GM12878 (cell line): ENCODE measurements around the gene RAPGEF4. TPM values are rescaled to one million over a fixed set of nuclear protein-coding genes. Genes with fewer than 3 reads are reported as not detected.

Source experiments
- ATAC-seq: fragments of 200-7000 bp; cut with Tn5 transposase; 3 replicates; pipeline ENCODE4 v1.9.1; 2020; ENCODE audit warnings: mild to moderate bottlenecking, moderate library complexity
- BruUV-seq: library from RNA; stranded (reverse); fragments of 400-500 nt; replicated peaks from 2 replicates; lab custom pipeline; 2021; lab: Mats Ljungman, UMichigan
- CTCF ChIA-PET: fragments of 300-600 bp; sonication (Branson Sonifier 250); formaldehyde crosslinking; extraction: SDS; loops from one replicate; lab custom pipeline; 2021; ENCODE audit warnings: inconsistent platforms; lab: Yijun Ruan, JAX
- POLR2A ChIA-PET: fragments of 350-600 bp; formaldehyde crosslinking; extraction: SDS; loops from one replicate; lab custom pipeline; 2021; ENCODE audit warnings: inconsistent platforms; lab: Charles Lee
- RAD21 ChIA-PET: fragments of 300-600 bp; sonication (Branson Sonifier 250); formaldehyde crosslinking; loops from one replicate; lab custom pipeline; 2023; ENCODE audit warnings: antibody characterized with exemption; ENCODE audit not compliant: unreplicated experiment; lab: Charles Lee
- SMC1A ChIA-PET: fragments of 300-600 bp; sonication (Branson Sonifier 250); formaldehyde crosslinking; loops from one replicate; lab custom pipeline; 2023; ENCODE audit not compliant: unreplicated experiment, uncharacterized antibody; lab: Charles Lee
- DNase-seq: peaks from one replicate; pipeline ENCODE4 v3.0.0-alpha.2; 2011; ENCODE audit warnings: low read depth, low spot score
- FAIRE-seq: peaks from 3 replicates; lab custom pipeline; 2011; peaks lifted over from hg19 to GRCh38; lab: Jason Lieb, UNC
- H2AFZ ChIP-seq: 2 replicates; pipeline ENCODE4 v1.6.0; 2011; ENCODE audit warnings: low read depth, low read length, control low read depth; ENCODE audit not compliant: control insufficient read depth
- H3K27ac ChIP-seq: 2 replicates; pipeline ENCODE4 v1.5.1; 2011; ENCODE audit warnings: control low read depth; ENCODE audit not compliant: control insufficient read depth, insufficient read depth
- H3K27me3 ChIP-seq, 2 experiments: replicated peaks in 1 of 2; 2 replicates each; pipeline versions ENCODE4 v1.6.0 to v1.6.1; 2011; ENCODE audit warnings: low read length in 1 of 2; ENCODE audit not compliant: control insufficient read depth in 2 of 2, insufficient read depth in 2 of 2
- H3K36me3 ChIP-seq, 2 experiments: 2 replicates each; pipeline ENCODE4 v1.5.1; 2011; ENCODE audit warnings: low read length in 1 of 2; ENCODE audit not compliant: control insufficient read depth in 2 of 2, insufficient read depth in 2 of 2
- H3K4me1 ChIP-seq: 2 replicates; pipeline ENCODE4 v1.6.1; 2011; ENCODE audit warnings: mild to moderate bottlenecking, low read length, moderate library complexity, mixed read lengths; ENCODE audit not compliant: control insufficient read depth, insufficient read depth
- H3K4me2 ChIP-seq: 2 replicates; pipeline ENCODE4 v1.6.0; 2011; ENCODE audit warnings: control low read depth; ENCODE audit not compliant: control insufficient read depth, insufficient read depth
- H3K4me3 ChIP-seq: fragments of 200-600 bp; sonication (generic); 2 replicates; pipeline ENCODE4 v1.5.1; 2016
- H3K79me2 ChIP-seq: 2 replicates; pipeline ENCODE4 v1.6.0; 2011; ENCODE audit warnings: low read length; ENCODE audit not compliant: control insufficient read depth, insufficient read depth
- H3K9ac ChIP-seq: 2 replicates; pipeline ENCODE4 v1.8.0; 2011; ENCODE audit warnings: low read length, control low read depth, mixed read lengths; ENCODE audit not compliant: control insufficient read depth, insufficient read depth
- H3K9me3 ChIP-seq: replicated peaks from 3 replicates; pipeline ENCODE4 v1.5.1; 2011; ENCODE audit warnings: mild to moderate bottlenecking, low read length; ENCODE audit not compliant: control insufficient read depth, insufficient read depth
- H4K20me1 ChIP-seq: 2 replicates; pipeline ENCODE4 v1.6.0; 2011; ENCODE audit not compliant: control insufficient read depth, insufficient read depth
- CEBPB ChIP-seq, 2 experiments: fragments of 150-350 bp in 1 of 2; IDR thresholded peaks; 2 replicates each; pipeline ENCODE4 v1.6.1; 2012 to 2014; ENCODE audit warnings: low read depth in 2 of 2, low read length in 2 of 2, borderline replicate concordance in 1 of 2, inconsistent platforms in 1 of 2
- CHD1 ChIP-seq: IDR thresholded peaks from 2 replicates; pipeline ENCODE4 v1.6.1; 2012; ENCODE audit warnings: low read depth, low read length, improper control_type of control experiment
- FOS ChIP-seq: IDR thresholded peaks from 3 replicates; pipeline ENCODE4 v1.6.1; 2011; ENCODE audit warnings: borderline replicate concordance; ENCODE audit not compliant: insufficient read length; ENCODE audit errors: extremely low read depth
- IKZF1 ChIP-seq: fragments of 450-650 bp; conservative IDR thresholded peaks from 2 replicates; pipeline ENCODE4 v1.6.1; 2017; ENCODE audit warnings: antibody characterized with exemption, mild to moderate bottlenecking
- NFXL1 ChIP-seq: fragments of 450-650 bp; IDR thresholded peaks from 2 replicates; pipeline ENCODE4 v1.6.1; 2017; ENCODE audit warnings: antibody characterized with exemption, mild to moderate bottlenecking, borderline replicate concordance
- POLR2AphosphoS5 ChIP-seq: IDR thresholded peaks from 2 replicates; pipeline ENCODE4 v1.6.1; 2011; ENCODE audit warnings: mild to moderate bottlenecking, low read length, inconsistent platforms
- SP1 ChIP-seq: IDR thresholded peaks from one replicate; pipeline ENCODE4 v1.6.1; 2011; ENCODE audit warnings: low read depth, low read length
- SREBF1 ChIP-seq: IDR thresholded peaks from 2 replicates; pipeline ENCODE4 v1.6.1; 2012; ENCODE audit warnings: mild to moderate bottlenecking, low read length
- SREBF2 ChIP-seq: IDR thresholded peaks from 2 replicates; pipeline ENCODE4 v1.6.1; 2012; ENCODE audit warnings: mild to moderate bottlenecking, low read length
- SRF ChIP-seq, 2 experiments: IDR thresholded peaks; 2 replicates each; pipeline ENCODE4 v1.6.1; 2011; ENCODE audit warnings: low read depth in 2 of 2, low read length in 2 of 2, mild to moderate bottlenecking in 1 of 2, moderate library complexity in 1 of 2
- WGBS: methylation state at CpG from one replicate; pipeline ENCODE4 v1.1.6; 2016; ENCODE audit warnings: low lambda C conversion rate; ENCODE audit not compliant: insufficient replicate concordance, insufficient coverage; ENCODE audit errors: missing lambda C conversion rate; 5-methylcytosine and 5-hydroxymethylcytosine counted together
- in situ Hi-C: fragments of 300-500 bp; cut with MboI; formaldehyde crosslinking; loops from 9 replicates; pipeline ENCODE4 v1.14.3; 2018; ENCODE audit warnings: mixed read lengths
- intact Hi-C: fragments of 100-400 bp; cut with micrococcal nuclease; formaldehyde crosslinking; loops from one replicate; pipeline ENCODE4 v1.14.2; 2022; ENCODE audit not compliant: unreplicated experiment
- polyA plus RNA-seq, 11 experiments: library from polyadenylated mRNA; depleted of rRNA in 4 of 11; unstranded in 6 of 11; stranded (reverse) in 5 of 11; fragments of >200 nt; fragmentation: Nextera tagmentation in 4 of 11; fragmentation: Illumina TruSeq in 1 of 11; extraction: Ambion mirVana in 4 of 11; extraction: Trizol in 1 of 11; gene quantifications; 1 replicate in 1 of 11; 2 replicates in 10 of 11; pipeline versions ENCODE4 v1.2.1 to v1.2.3, GENCODE V29; 2011 to 2016; ENCODE audit warnings: inconsistent platforms in 2 of 11, missing spikeins in 2 of 11, low read depth in 1 of 11
- total RNA-seq, 4 experiments: library from RNA; depleted of rRNA in 3 of 4; stranded (reverse); fragments of >200 nt in 3 of 4; fragmentation: Illumina TruSeq in 1 of 4; extraction: Trizol in 1 of 4; gene quantifications; 2 replicates each; pipeline versions ENCODE4 v1.2.1 to v1.2.3, GENCODE V29; 2013 to 2021
- TF ChIP-seq, protein P1 (sequence below): fragments of 450-650 bp; IDR thresholded peaks from 2 replicates; pipeline ENCODE4 v1.6.1; 2018; ENCODE audit warnings: borderline replicate concordance, mild to moderate bottlenecking; ENCODE audit not compliant: partially characterized antibody
- TF ChIP-seq, protein P2 (sequence below): fragments of 450-650 bp; IDR thresholded peaks from 2 replicates; pipeline ENCODE4 v1.6.1; 2017; ENCODE audit warnings: mild to moderate bottlenecking
- TF ChIP-seq, protein P3 (sequence below): IDR thresholded peaks from 2 replicates; pipeline ENCODE4 v1.6.1; 2012; ENCODE audit warnings: low read depth, low read length, improper control_type of control experiment
- TF ChIP-seq, protein P4 (sequence below): fragments of 450-650 bp; IDR thresholded peaks from 2 replicates; pipeline ENCODE4 v1.6.1; 2016; ENCODE audit warnings: mild to moderate bottlenecking
- TF ChIP-seq, protein P5 (sequence below), 3 experiments: IDR thresholded peaks in 2 of 3; conservative IDR thresholded peaks in 1 of 3; 2 replicates each; pipeline ENCODE4 v1.5.1; 2011; ENCODE audit warnings: low read depth in 3 of 3, low read length in 3 of 3, mild to moderate bottlenecking in 3 of 3, control low read depth in 2 of 3, moderate library complexity in 2 of 3, inconsistent platforms in 1 of 3, mixed read lengths in 1 of 3; ENCODE audit not compliant: control insufficient read depth in 2 of 3, insufficient read depth in 1 of 3; ENCODE audit errors: extremely low read depth in 1 of 3
- TF ChIP-seq, protein P6 (sequence below): IDR thresholded peaks from 2 replicates; pipeline ENCODE4 v1.6.1; 2012; ENCODE audit warnings: low read depth, low read length, improper control_type of control experiment

The RAPGEF4 gene
- total and polyA plus RNA-seq, 10 of the 15 experiments (the other 5 are each of a cell fraction or from before 2014, with no cell fraction given): 0.18 TPM; not detected in 8

DNA sequence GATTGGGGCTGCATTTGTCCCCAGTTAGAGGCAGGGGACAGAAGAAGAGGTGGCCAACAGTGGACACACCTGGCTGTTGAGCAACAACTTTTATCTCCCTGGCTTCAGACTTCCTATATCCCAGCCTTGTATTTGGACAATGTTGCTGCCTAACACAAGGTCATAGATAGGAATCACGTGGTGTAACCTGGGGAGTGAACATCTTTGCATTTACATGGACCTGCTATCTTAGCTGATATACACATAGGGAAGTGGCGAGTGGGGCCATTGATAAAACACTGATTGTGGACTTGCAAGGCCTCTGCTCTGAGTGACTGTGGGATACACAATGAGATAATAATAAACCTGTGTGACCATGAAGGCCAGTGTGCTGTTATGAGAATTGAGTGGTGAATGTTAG is 26.9 kb downstream of the RAPGEF4 start:
- 8% methylated on average over 2 of the region's 2 CpGs for WGBS
- CTCF ChIA-PET: no interaction called here
- TF ChIP-seq NFXL1: no peak
- no peak for TF ChIP-seq SRF (IDR thresholded peaks at IDR 0.05; ENCODE audit: low read depth in 2 of 2, low read length in 2 of 2)
- TF ChIP-seq, protein P1, sequence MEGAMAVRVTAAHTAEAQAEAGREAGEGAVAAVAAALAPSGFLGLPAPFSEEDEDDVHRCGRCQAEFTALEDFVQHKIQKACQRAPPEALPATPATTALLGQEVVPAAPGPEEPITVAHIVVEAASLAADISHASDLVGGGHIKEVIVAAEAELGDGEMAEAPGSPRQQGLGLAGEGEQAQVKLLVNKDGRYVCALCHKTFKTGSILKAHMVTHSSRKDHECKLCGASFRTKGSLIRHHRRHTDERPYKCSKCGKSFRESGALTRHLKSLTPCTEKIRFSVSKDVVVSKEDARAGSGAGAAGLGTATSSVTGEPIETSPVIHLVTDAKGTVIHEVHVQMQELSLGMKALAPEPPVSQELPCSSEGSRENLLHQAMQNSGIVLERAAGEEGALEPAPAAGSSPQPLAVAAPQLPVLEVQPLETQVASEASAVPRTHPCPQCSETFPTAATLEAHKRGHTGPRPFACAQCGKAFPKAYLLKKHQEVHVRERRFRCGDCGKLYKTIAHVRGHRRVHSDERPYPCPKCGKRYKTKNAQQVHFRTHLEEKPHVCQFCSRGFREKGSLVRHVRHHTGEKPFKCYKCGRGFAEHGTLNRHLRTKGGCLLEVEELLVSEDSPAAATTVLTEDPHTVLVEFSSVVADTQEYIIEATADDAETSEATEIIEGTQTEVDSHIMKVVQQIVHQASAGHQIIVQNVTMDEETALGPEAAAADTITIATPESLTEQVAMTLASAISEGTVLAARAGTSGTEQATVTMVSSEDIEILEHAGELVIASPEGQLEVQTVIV: no peak
- no peak for TF ChIP-seq SREBF1
- no peak for TF ChIP-seq CEBPB (IDR thresholded peaks at IDR 0.05; ENCODE audit: borderline replicate concordance in 1 of 2, low read depth in 2 of 2, low read length in 2 of 2)
- TF ChIP-seq, protein P2, sequence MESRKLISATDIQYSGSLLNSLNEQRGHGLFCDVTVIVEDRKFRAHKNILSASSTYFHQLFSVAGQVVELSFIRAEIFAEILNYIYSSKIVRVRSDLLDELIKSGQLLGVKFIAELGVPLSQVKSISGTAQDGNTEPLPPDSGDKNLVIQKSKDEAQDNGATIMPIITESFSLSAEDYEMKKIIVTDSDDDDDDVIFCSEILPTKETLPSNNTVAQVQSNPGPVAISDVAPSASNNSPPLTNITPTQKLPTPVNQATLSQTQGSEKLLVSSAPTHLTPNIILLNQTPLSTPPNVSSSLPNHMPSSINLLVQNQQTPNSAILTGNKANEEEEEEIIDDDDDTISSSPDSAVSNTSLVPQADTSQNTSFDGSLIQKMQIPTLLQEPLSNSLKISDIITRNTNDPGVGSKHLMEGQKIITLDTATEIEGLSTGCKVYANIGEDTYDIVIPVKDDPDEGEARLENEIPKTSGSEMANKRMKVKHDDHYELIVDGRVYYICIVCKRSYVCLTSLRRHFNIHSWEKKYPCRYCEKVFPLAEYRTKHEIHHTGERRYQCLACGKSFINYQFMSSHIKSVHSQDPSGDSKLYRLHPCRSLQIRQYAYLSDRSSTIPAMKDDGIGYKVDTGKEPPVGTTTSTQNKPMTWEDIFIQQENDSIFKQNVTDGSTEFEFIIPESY: no peak
- no peak for TF ChIP-seq SP1
- TF ChIP-seq, protein P3, sequence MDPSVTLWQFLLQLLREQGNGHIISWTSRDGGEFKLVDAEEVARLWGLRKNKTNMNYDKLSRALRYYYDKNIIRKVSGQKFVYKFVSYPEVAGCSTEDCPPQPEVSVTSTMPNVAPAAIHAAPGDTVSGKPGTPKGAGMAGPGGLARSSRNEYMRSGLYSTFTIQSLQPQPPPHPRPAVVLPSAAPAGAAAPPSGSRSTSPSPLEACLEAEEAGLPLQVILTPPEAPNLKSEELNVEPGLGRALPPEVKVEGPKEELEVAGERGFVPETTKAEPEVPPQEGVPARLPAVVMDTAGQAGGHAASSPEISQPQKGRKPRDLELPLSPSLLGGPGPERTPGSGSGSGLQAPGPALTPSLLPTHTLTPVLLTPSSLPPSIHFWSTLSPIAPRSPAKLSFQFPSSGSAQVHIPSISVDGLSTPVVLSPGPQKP: no peak
- TF ChIP-seq, protein P4, sequence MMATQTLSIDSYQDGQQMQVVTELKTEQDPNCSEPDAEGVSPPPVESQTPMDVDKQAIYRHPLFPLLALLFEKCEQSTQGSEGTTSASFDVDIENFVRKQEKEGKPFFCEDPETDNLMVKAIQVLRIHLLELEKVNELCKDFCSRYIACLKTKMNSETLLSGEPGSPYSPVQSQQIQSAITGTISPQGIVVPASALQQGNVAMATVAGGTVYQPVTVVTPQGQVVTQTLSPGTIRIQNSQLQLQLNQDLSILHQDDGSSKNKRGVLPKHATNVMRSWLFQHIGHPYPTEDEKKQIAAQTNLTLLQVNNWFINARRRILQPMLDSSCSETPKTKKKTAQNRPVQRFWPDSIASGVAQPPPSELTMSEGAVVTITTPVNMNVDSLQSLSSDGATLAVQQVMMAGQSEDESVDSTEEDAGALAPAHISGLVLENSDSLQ: no peak
- no peak for TF ChIP-seq IKZF1
- no peak for TF ChIP-seq SREBF2
- TF ChIP-seq CHD1: no peak
- TF ChIP-seq, protein P5, sequence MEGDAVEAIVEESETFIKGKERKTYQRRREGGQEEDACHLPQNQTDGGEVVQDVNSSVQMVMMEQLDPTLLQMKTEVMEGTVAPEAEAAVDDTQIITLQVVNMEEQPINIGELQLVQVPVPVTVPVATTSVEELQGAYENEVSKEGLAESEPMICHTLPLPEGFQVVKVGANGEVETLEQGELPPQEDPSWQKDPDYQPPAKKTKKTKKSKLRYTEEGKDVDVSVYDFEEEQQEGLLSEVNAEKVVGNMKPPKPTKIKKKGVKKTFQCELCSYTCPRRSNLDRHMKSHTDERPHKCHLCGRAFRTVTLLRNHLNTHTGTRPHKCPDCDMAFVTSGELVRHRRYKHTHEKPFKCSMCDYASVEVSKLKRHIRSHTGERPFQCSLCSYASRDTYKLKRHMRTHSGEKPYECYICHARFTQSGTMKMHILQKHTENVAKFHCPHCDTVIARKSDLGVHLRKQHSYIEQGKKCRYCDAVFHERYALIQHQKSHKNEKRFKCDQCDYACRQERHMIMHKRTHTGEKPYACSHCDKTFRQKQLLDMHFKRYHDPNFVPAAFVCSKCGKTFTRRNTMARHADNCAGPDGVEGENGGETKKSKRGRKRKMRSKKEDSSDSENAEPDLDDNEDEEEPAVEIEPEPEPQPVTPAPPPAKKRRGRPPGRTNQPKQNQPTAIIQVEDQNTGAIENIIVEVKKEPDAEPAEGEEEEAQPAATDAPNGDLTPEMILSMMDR (IDR thresholded peaks at IDR 0.05 in 2 of 3, conservative IDR thresholded peaks at IDR 0.05 in 1 of 3; ENCODE audit: control insufficient read depth in 2 of 3, extremely low read depth in 1 of 3, insufficient read depth in 1 of 3, low read depth in 3 of 3, low read length in 3 of 3): no peak
- no peak for TF ChIP-seq FOS
- TF ChIP-seq POLR2AphosphoS5: no peak
- TF ChIP-seq, protein P6, sequence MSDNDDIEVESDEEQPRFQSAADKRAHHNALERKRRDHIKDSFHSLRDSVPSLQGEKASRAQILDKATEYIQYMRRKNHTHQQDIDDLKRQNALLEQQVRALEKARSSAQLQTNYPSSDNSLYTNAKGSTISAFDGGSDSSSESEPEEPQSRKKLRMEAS: no peak

More for the DNA sequence above, 26.9 kb downstream of the RAPGEF4 start:
- Histone ChIP-seq H4K20me1 (no peaks in the 10 kb centered on the region), H3K79me2 (no peaks in the 10 kb centered on the region), H3K9me3 (no peaks in the 10 kb centered on the region; the same call in 2 of the 3 replicates), H3K4me2 (no peak overlapping the region), H3K36me3 (no peaks in the 10 kb centered on the region), H3K27me3 (no peaks in the 10 kb centered on the region), H3K27ac (no peak overlapping the region), H3K9ac (no peak overlapping the region), H2AFZ (no peak overlapping the region), H3K4me3 (no peak overlapping the region), H3K4me1 (no peaks in the 10 kb centered on the region)
- in situ Hi-C loops: no loop called here
- intact Hi-C loops: no loop called here
- ChIA-PET SMC1A (no interaction called here), RAD21 (no interaction called here), POLR2A (no interaction called here)
- BruUV-seq: no TSS peak
- DNase-seq (no peak), ATAC-seq (no peak), FAIRE-seq (no peak)
